Spinal cord (tissue), 10 donors: ENCODE data around the gene CYP1B1. TPM values are rescaled to one million over a fixed set of nuclear protein-coding genes. Genes with fewer than 3 reads are reported as not detected.

Experiments used
- DNase-seq, 6 donors: peaks; one replicate each; pipeline versions ENCODE4 v3.0.0 to v3.0.0-alpha.2; 2013 to 2015; ENCODE audit warnings: low spot score in 6 of 6, low read depth in 4 of 6
- H3K27ac ChIP-seq: one replicate; pipeline ENCODE4 v1.5.1; 2013; ENCODE audit warnings: low read depth, low read length, control low read depth
- H3K27me3 ChIP-seq: one replicate; pipeline ENCODE4 v1.6.1; 2013; ENCODE audit warnings: low read length; ENCODE audit not compliant: control insufficient read depth, insufficient read depth
- H3K36me3 ChIP-seq: one replicate; pipeline ENCODE4 v1.6.1; 2013; ENCODE audit warnings: low read length; ENCODE audit not compliant: control insufficient read depth, insufficient read depth
- H3K4me1 ChIP-seq: one replicate; pipeline ENCODE4 v1.6.1; 2013; ENCODE audit warnings: low read length; ENCODE audit not compliant: control insufficient read depth, insufficient read depth
- H3K4me3 ChIP-seq: one replicate; pipeline ENCODE4 v1.5.1; 2013; ENCODE audit warnings: low read depth, low read length, control low read depth
- H3K9me3 ChIP-seq: one replicate; pipeline ENCODE4 v1.6.1; 2013; ENCODE audit warnings: low read length; ENCODE audit not compliant: control insufficient read depth, insufficient read depth
- WGBS: methylation state at CpG from one replicate; pipeline ENCODE4 v1.1.5; 2013; ENCODE audit warnings: missing lambda C conversion rate; ENCODE audit not compliant: insufficient coverage; 5-methylcytosine and 5-hydroxymethylcytosine counted together
- long read RNA-seq, 4 donors: transcript quantifications; one replicate each; lab custom pipeline, GENCODE V29; 2026
- polyA plus RNA-seq, 2 donors: library from polyadenylated mRNA; unstranded; fragments of 120-200 nt; gene quantifications; one replicate each; pipeline ENCODE4 v1.2.1, GENCODE V29; 2013; ENCODE audit not compliant: insufficient read length in 2 of 2
- total RNA-seq, 2 donors: library from RNA; depleted of rRNA in 1 of 2; stranded (reverse); fragments of 120-200 nt in 1 of 2; fragments of >200 nt in 1 of 2; gene quantifications; one replicate each; pipeline versions ENCODE4 v1.2.3 to v1.2.4, GENCODE V29; 2013 to 2014
- donor health status: healthy.

The CYP1B1 gene
- total RNA-seq = 100 to 1,000 TPM; 102 to 105 TPM
- 10 to 100 TPM; 29.8 to 31.8 TPM for polyA plus RNA-seq
- long read RNA-seq, donor 1, full-length matches to known transcripts = 7 of 7 reads
- long read RNA-seq, donor 1, partial matches to known transcripts = 0 of 7 reads
- long read RNA-seq, donor 1, other reads (novel, unspliced or antisense) = 0 of 7 reads
- long read RNA-seq, donor 2, full-length matches to known transcripts = 1 of 1 reads
- long read RNA-seq, donor 2, partial matches to known transcripts = 0 of 1 reads
- long read RNA-seq, donor 2, other reads (novel, unspliced or antisense) = 0 of 1 reads
- long read RNA-seq, donor 3, full-length matches to known transcripts = 6 of 12 reads
- long read RNA-seq, donor 3, partial matches to known transcripts = 6 of 12 reads
- long read RNA-seq, donor 3, other reads (novel, unspliced or antisense) = 0 of 12 reads
- long read RNA-seq, donor 4 = 0 reads

DNA sequence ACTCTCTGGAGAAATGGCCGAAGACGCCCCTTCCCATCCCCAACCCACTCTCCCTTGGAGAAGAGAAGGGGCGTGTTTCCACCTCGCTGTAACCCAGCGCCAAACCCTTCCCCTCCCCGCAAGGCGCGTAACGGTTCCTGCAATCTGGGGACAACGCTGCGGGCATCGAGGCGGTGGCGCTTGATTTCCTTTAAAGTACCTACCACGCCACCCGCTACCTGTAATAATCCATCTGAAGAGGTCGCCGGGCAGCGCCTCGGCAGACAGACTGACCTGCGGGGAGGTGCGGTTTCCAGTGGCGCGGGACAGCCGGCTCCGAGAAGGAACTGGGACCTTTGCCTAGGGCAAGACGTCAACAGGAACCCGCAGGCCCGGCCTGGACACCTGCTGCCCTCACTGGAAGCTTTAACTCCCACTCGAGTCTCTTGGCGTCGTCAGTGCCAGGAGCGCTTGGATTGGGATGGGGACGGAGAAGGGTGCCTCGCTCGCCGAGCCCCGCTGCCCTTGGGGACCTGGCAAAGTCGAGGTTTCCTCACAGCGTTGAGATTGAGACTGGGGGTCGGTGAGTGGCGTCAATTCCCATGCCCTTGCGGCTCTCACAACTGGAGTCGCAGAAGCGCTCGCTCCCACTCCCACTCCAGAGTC lies at the start of gene CYP1B1:
Gene CYP1B1 (minus strand): TSS at position 645 of the 645 bp plus-strand sequence. CDS start 763 bp downstream, outside the sequence.
- H3K27ac ChIP-seq = peak within 1 kb of the TSS; percentile 88
- H3K9me3 ChIP-seq = no peaks in the 10 kb centered on the region
- peak in 1 of 6 donors; percentile 31 for DNase-seq
- WGBS = under 1% methylated on average over 45 of the region's 46 CpGs
- H3K36me3 ChIP-seq = no peaks in the 10 kb centered on the region
- peak within 1 kb of the TSS; percentile 59 for H3K4me3 ChIP-seq
- H3K27me3 ChIP-seq = peaks cover 56% of the 10 kb centered on the region
- H3K4me1 ChIP-seq = peaks cover 42% of the 10 kb centered on the region

GRCh38 chr2:38125007-38125406 lies 49.1 kb upstream of the CYP1B1 start:
- 64% methylated on average over 5 of the region's 5 CpGs for WGBS
- Histone ChIP-seq H3K4me1 (peaks cover 3% of the 10 kb centered on the region), H3K4me3 (no peak overlapping the region), H3K9me3 (no peaks in the 10 kb centered on the region), H3K36me3 (no peaks in the 10 kb centered on the region), H3K27ac (no peak overlapping the region), H3K27me3 (no peaks in the 10 kb centered on the region)
- DNase-seq = peak in 1 of 6 donors; percentile 60

GRCh38 chr2:38123911-38124310 lies 48.0 kb upstream of the CYP1B1 start:
- WGBS = 88% methylated on average over 1 of the region's 1 CpG
- Histone ChIP-seq H3K4me3 (no peak overlapping the region), H3K4me1 (peaks cover 6% of the 10 kb centered on the region), H3K9me3 (no peaks in the 10 kb centered on the region), H3K27ac (no peak overlapping the region), H3K36me3 (no peaks in the 10 kb centered on the region), H3K27me3 (no peaks in the 10 kb centered on the region)
- no peak for DNase-seq

DNA sequence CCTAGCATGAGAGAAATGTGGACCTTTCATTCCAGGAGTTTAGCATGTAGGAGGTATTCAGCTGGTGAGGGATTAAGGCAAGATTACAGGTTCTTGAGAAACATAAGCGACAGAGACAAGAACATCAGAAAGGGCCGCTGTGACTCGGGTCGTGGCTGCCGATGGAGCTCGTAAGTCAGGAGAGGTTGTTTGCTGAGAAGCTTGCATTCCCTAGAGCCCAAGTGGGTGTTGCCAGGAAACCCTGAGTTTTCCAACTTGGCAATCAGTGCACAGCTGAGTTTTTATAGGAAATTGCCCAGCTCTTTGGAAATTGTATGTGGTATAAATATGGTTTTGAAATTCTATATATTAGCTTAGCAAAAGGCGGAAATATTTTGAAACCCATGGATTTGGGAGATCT lies 46.4 kb upstream of the CYP1B1 start:
- Histone ChIP-seq H3K27me3 (no peaks in the 10 kb centered on the region), H3K4me1 (peaks cover 6% of the 10 kb centered on the region), H3K4me3 (no peak overlapping the region), H3K9me3 (no peaks in the 10 kb centered on the region), H3K27ac (no peak overlapping the region), H3K36me3 (no peaks in the 10 kb centered on the region)
- DNase-seq = peak in 2 of 6 donors; percentile 54 to 66
- 27% methylated on average over 6 of the region's 7 CpGs for WGBS

DNA sequence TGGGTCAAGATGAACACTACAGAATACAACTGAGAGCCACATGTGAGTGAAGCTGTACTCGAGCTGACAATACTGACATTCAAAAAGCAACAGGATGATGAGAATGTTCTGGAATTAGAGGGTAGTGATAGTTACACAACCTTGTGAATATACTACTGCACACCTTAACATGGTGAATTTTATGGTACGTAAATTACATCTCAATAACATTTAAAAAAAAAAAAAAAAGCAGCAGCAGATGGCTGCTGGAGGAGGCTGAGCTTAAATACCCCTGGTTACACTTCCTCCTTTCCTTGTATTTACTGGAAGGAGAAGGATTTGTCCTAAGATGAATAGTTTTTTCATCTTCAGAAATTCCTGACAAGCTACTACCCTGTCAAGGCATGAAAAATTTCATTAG lies 45.5 kb upstream of the CYP1B1 start:
- WGBS = 100% methylated on average over 1 of the region's 2 CpGs
- no peaks in the 10 kb centered on the region for H3K36me3 ChIP-seq
- peaks cover 6% of the 10 kb centered on the region for H3K4me1 ChIP-seq
- H3K9me3 ChIP-seq = no peaks in the 10 kb centered on the region
- DNase-seq = no peak
- no peak overlapping the region for H3K27ac ChIP-seq
- no peaks in the 10 kb centered on the region for H3K27me3 ChIP-seq
- no peak overlapping the region for H3K4me3 ChIP-seq

DNA sequence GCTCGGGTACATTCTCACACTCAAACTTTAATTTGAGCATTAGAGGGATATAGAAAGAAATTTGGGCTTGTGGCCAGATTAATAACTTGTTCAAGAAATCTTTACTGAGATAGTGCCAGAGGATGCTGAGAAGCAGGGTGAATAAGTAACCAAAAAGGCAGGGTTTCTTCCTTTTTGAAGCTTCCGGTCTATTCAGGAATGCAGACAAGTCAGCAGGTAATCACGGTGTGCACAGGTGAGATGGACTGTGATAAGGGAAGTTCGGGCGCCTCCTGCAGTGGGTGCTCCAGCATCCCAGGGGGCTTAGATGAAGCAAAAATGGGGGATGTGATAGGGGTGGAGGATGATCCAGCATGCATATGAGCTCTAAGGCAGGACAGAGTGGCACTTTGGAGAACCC lies 44.9 kb upstream of the CYP1B1 start:
- Histone ChIP-seq H3K27ac (no peak overlapping the region), H3K36me3 (no peaks in the 10 kb centered on the region), H3K4me3 (no peak overlapping the region), H3K27me3 (no peaks in the 10 kb centered on the region), H3K9me3 (no peaks in the 10 kb centered on the region), H3K4me1 (peaks cover 6% of the 10 kb centered on the region)
- 89% methylated on average over 4 of the region's 5 CpGs for WGBS
- DNase-seq = no peak

GRCh38 chr2:38120264-38120592 lies 44.3 kb upstream of the CYP1B1 start:
- DNase-seq = no peak
- H3K36me3 ChIP-seq = no peaks in the 10 kb centered on the region
- H3K4me1 ChIP-seq = peaks cover 6% of the 10 kb centered on the region
- H3K27me3 ChIP-seq = no peaks in the 10 kb centered on the region
- H3K27ac ChIP-seq = no peak overlapping the region
- WGBS = no CpG with 5 or more reads among the region's 2 CpGs
- H3K4me3 ChIP-seq = no peak overlapping the region
- no peaks in the 10 kb centered on the region for H3K9me3 ChIP-seq

GRCh38 chr2:38116762-38117161 lies 40.8 kb upstream of the CYP1B1 start:
- H3K4me1 ChIP-seq = peaks cover 6% of the 10 kb centered on the region
- no CpG with 5 or more reads among the region's 3 CpGs for WGBS
- H3K36me3 ChIP-seq = no peaks in the 10 kb centered on the region
- no peak overlapping the region for H3K27ac ChIP-seq
- H3K9me3 ChIP-seq = no peaks in the 10 kb centered on the region
- H3K27me3 ChIP-seq = no peaks in the 10 kb centered on the region
- DNase-seq = no peak
- no peak overlapping the region for H3K4me3 ChIP-seq

DNA sequence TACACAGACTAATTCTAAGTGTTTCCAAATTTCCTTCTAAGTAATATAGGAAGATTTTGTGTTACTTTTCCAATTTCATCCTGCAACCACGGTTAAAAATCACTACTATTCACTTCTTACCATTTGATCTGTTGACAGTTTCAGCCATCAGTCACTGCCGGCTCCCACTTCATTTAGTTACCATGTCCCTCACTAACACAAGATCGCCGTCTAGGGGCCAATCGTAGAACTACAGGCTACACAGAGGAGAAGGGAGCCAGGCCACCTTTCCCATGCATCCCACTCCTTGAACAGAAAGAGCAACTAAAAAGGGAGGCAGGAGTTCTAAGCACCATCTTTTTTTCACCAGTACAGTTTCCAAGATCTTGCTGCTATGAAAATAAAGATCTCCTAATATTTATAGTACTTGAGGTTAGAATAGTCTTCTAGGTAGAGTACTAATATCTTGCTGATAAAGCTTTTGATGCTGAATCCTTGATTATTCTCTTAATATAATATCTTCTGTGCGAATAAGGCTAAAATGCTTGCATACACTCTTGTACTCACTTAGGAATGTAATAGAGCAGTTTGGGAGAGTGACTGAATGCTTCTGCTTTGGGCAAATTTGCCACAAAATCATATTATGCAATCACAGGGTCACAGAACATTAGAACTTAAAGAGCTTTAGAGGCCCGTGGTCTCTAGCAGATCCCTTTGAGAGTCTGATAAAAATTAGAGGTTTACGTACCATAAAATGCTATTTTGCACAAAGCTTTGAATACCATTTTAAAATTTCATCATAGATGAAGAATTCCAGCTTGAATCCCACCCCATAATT lies 39.5 kb upstream of the CYP1B1 start:
- Histone ChIP-seq H3K4me3 (no peak overlapping the region), H3K27me3 (no peaks in the 10 kb centered on the region), H3K36me3 (no peaks in the 10 kb centered on the region), H3K27ac (no peak overlapping the region), H3K4me1 (peaks cover 6% of the 10 kb centered on the region), H3K9me3 (no peaks in the 10 kb centered on the region)
- peak in 2 of 6 donors; percentile 78 to 80 for DNase-seq
- WGBS = 3% methylated on average over 4 of the region's 8 CpGs
